Thoracic aorta (tissue), 2 donors: ENCODE measurements around the gene SOHLH1. TPM values are rescaled to one million over a fixed set of nuclear protein-coding genes. Genes with fewer than 3 reads are reported as not detected.

ENCODE experiments used
- ATAC-seq: fragments of 150-250 bp; one replicate; pipeline ENCODE4 v1.8.0; 2017; ENCODE audit warnings: low read depth; ENCODE audit not compliant: insufficient number of reproducible peaks, low FRiP score
- DNase-seq: peaks from one replicate; pipeline ENCODE4 v3.0.0-alpha.2; 2020; ENCODE audit warnings: low spot score
- H3K27ac ChIP-seq, 2 donors: fragments of 200-600 bp; sonication (generic); 1 replicate in 1 of 2; 2 replicates in 1 of 2; pipeline ENCODE4 v1.5.1; 2016; ENCODE audit warnings: mild to moderate bottlenecking in 2 of 2, moderate library complexity in 2 of 2
- H3K27me3 ChIP-seq: fragments of 200-600 bp; sonication (generic); replicated peaks from 2 replicates; pipeline ENCODE4 v1.6.0; 2016; ENCODE audit warnings: mild to moderate bottlenecking; ENCODE audit not compliant: insufficient read depth
- H3K36me3 ChIP-seq: fragments of 200-600 bp; sonication (generic); one replicate; pipeline ENCODE4 v1.5.1; 2016
- H3K4me1 ChIP-seq, 2 donors: fragments of 200-600 bp; sonication (generic); 1 replicate in 1 of 2; 2 replicates in 1 of 2; pipeline versions ENCODE4 v1.5.1 to v1.6.0; 2016; ENCODE audit warnings: low read depth in 2 of 2, mild to moderate bottlenecking in 1 of 2; ENCODE audit not compliant: control insufficient read depth in 1 of 2
- H3K4me3 ChIP-seq: fragments of 200-600 bp; sonication (generic); 2 replicates; pipeline ENCODE4 v1.5.1; 2016; ENCODE audit warnings: mild to moderate bottlenecking
- H3K9me3 ChIP-seq: fragments of 200-600 bp; sonication (generic); 2 replicates; pipeline ENCODE4 v1.5.1; 2016
- total RNA-seq, 2 donors: library from RNA; depleted of rRNA; stranded (reverse); fragments of >200 nt; gene quantifications; one replicate each; pipeline versions ENCODE4 v1.1.0 to v1.2.3, GENCODE V29; 2016
- TF ChIP-seq, protein P1 (sequence below): fragments of 200-600 bp; sonication (generic); IDR thresholded peaks from one replicate; pipeline ENCODE4 v1.5.1; 2019; ENCODE audit warnings: antibody characterized with exemption

The SOHLH1 gene
- total RNA-seq, 2 donors from 2014 or later = not detected

DNA sequence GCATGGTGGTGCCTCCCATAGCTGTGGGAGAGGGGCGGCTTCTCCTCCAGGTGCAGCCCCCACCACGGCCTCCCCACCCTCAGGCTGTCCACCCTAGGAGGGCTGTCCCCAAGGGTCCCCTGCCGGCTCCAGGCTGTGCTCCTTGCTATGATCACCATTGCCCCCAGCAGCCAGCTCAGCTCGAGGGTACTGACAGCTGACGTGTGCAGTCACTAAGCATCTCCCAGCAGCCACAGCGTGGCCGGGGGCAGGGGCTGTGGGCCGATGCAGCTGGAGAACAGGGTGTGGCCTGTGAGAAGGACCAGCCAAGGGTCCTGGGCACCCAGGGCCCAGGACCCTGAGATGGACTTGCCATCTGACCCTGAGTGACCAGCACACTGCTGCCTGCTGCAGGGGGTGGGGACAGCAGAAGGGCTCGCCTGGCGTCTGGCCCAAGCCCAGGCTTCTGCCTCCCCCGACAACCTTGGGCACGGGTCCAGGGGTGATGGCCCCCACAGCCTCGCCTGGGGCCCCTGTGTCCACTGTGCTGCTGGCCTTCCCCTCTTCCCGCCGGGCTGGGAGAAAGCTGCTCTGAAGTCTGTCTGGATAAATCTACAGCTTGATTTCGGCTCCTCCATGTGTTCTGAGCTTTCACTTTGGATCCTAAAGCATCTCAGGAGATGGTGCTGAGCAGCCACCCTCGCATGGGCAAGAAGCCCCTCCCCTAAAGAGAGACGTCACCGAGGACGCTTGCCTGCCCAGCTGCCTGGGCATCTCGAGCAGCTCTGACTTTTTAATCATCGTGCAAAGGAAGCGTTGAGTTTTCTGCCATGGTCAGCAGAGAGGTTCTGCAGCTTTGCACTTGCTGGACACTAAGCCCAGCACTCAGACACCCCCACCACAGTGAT is 8.2 kb upstream of the SOHLH1 start:
- DNase-seq (no peak), ATAC-seq (no peak)
- TF ChIP-seq, protein P1, sequence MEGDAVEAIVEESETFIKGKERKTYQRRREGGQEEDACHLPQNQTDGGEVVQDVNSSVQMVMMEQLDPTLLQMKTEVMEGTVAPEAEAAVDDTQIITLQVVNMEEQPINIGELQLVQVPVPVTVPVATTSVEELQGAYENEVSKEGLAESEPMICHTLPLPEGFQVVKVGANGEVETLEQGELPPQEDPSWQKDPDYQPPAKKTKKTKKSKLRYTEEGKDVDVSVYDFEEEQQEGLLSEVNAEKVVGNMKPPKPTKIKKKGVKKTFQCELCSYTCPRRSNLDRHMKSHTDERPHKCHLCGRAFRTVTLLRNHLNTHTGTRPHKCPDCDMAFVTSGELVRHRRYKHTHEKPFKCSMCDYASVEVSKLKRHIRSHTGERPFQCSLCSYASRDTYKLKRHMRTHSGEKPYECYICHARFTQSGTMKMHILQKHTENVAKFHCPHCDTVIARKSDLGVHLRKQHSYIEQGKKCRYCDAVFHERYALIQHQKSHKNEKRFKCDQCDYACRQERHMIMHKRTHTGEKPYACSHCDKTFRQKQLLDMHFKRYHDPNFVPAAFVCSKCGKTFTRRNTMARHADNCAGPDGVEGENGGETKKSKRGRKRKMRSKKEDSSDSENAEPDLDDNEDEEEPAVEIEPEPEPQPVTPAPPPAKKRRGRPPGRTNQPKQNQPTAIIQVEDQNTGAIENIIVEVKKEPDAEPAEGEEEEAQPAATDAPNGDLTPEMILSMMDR = no peak
- Histone ChIP-seq H3K36me3 (no peaks in the 10 kb centered on the region), H3K9me3 (no peaks in the 10 kb centered on the region), H3K4me3 (no peak overlapping the region), H3K4me1 (peaks cover 0 to under 1% of the 10 kb centered on the region in 2 donors), H3K27me3 (no peaks in the 10 kb centered on the region), H3K27ac (no peak overlapping the region)

DNA sequence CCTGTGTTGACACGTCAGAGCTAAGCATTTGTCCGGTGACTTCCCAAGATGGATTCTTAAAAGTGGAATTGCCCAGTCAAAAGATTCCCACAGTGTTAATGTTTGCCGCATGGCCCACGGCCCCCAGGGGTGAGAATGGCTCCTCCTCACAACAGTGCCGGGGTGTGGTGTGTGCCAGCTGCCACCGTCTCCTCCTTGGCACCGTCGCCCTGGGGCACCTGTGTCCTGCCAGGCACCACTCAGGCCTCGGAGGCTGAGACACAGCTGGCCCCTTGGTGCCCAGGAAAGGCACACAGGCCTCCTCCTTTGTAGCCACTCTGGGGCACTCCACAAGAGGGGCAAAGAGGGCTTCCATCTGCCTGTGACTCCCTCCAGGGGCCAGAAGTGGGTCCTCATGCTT is 7.0 kb upstream of the SOHLH1 start:
- Histone ChIP-seq H3K36me3 (no peaks in the 10 kb centered on the region), H3K4me1 (peaks cover 0 to 5% of the 10 kb centered on the region in 2 donors), H3K4me3 (no peak overlapping the region), H3K9me3 (no peaks in the 10 kb centered on the region), H3K27ac (no peak overlapping the region), H3K27me3 (no peaks in the 10 kb centered on the region)
- TF ChIP-seq, protein P1 = no peak
- ATAC-seq (no peak), DNase-seq (no peak)

DNA sequence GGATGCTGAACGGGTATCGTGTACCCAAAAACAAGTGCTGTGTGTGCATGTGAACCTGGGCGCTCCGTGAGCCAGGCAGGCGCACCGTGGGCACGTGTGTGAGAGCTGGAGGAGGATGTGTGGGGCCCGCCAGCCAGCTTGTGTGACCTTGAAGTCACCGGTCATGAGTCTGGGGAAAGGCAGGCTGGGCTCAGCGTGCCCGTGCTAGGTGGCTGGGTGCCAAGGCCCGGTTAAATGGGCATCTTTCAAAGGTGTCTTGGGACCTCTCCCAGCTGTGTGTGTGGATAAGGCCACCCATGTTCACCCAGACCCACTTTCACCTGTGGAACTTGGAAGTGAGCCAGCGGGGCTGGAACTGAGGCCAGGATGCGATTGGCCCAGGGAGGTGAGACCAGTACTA is 6.1 kb upstream of the SOHLH1 start:
- peaks cover 0 to 5% of the 10 kb centered on the region in 2 donors for H3K4me1 ChIP-seq
- no peak for DNase-seq
- no peak overlapping the region for H3K27ac ChIP-seq
- no peak overlapping the region for H3K4me3 ChIP-seq
- no peaks in the 10 kb centered on the region for H3K36me3 ChIP-seq
- TF ChIP-seq, protein P1 = no peak
- H3K9me3 ChIP-seq = no peaks in the 10 kb centered on the region
- no peaks in the 10 kb centered on the region for H3K27me3 ChIP-seq
- ATAC-seq = no peak

DNA sequence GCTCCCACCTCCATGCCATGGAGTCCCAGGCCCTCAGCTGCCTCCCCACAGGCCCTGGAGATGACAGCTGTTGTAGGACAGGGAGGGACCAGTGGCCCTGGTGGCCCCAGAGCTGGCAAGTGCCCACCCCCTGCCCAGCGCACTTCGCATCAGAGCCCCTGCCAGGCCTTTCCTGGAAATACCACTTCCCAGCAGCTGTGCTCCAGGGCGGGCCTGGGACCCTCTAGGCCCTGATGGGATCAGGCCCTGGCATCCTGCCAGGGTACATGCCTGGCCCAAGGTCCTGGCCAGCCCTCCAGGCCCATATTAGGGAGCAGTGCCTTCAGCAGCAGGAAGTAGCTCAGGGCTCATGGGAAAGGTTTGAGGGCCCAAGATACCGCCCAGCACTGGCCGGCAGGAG is 5.2 kb upstream of the SOHLH1 start:
- Histone ChIP-seq H3K36me3 (no peaks in the 10 kb centered on the region), H3K4me3 (no peak overlapping the region), H3K4me1 (peaks cover 0 to 5% of the 10 kb centered on the region in 2 donors), H3K27me3 (no peaks in the 10 kb centered on the region), H3K9me3 (no peaks in the 10 kb centered on the region), H3K27ac (no peak overlapping the region)
- ATAC-seq = no peak
- TF ChIP-seq, protein P1 = no peak
- DNase-seq = no peak

DNA sequence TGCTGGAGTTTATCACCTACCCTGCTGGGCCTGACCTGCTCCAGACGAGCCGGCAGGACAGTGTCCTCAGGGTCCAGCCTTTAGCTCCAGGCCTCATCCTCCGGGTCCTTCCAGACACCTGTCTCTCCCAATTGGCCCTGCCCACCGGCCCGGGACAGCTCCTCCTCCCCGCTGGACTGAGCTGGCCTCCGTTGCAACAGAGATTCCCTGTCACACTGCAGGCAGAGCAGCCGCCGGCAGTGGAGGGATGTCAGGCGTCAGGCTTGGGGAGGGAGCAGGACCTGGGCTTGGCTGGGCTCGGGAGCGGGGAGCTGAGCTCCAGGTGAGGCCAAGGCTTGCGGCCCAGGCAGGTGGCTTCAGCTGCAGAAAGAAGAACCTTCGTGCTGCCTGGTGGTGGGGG is 4.4 kb upstream of the SOHLH1 start:
- no peaks in the 10 kb centered on the region for H3K9me3 ChIP-seq
- no peaks in the 10 kb centered on the region for H3K36me3 ChIP-seq
- ATAC-seq (no peak), DNase-seq (no peak)
- H3K27ac ChIP-seq = no peak overlapping the region
- TF ChIP-seq, protein P1 = no peak
- no peaks in the 10 kb centered on the region for H3K27me3 ChIP-seq
- no peak overlapping the region for H3K4me3 ChIP-seq
- H3K4me1 ChIP-seq = peaks cover 0 to 5% of the 10 kb centered on the region in 2 donors
